ENCODE measurements around the gene WDR70.
"Not testable (repeated sequence)": the region's sequence is repeated elsewhere in the genome, so short reads cannot be mapped to it uniquely, and the experiment has no call there.

Gene WDR70

DNA sequence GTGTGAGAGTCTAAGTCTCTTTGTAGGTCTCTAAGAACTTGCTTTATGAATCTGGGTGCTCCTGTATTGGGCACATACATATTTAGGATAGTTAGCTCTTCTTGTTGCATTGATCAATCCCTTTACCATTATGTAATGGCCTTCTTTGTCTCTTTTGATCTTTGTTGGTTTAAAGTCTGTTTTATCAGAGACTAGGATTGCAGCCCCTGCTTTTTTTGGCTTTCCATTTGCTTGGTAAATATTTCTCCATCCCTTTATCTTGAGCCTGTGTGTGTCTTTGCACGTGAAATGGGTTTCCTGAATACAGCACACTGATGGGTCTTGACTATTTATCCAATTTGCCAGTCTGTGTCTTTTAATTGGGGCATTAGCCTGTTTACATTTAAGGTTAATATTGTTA is 275.4 kb downstream of the WDR70 start:
- not testable (repeated sequence) for DNase-seq

DNA sequence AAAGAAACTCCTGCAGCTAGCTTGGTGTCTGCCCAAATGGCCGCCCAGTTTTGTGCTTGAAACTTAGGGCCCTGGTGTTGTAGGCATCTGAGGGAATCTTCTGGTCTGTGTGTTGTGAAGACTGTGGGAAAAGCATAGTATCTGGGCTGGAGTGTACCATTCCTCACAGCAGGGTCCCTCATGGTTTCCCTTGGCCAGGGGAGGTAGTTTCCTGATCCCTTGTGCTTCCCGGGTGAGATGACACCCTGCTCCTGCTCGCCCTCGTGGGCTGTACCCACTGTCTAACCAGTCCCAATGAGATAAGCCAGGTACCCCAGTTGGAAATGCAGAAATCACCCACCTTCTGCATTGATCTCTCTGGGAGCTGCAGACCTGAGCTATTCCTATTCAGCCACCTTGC is 277.9 kb downstream of the WDR70 start:
- no peak for DNase-seq

DNA sequence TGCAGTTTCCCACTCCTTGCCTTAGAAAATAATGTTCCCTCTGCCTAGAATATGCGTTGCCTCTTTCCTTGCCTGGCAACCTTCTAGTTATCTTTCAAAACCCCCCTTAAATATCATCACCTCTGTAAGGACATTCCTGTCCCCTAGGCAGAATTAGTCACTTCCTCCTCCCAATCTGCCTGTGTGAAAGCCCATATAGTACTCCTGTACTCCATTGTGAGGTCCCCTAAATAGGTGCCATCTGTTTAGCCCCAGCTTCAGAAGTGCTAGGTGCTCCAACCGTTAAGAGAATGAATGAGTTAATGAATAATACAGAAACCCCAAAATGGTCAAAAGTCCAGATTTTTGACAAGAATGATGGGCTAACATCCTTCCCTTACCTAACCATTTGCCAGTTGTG is 279.3 kb downstream of the WDR70 start:
- DNase-seq, result no peak

DNA sequence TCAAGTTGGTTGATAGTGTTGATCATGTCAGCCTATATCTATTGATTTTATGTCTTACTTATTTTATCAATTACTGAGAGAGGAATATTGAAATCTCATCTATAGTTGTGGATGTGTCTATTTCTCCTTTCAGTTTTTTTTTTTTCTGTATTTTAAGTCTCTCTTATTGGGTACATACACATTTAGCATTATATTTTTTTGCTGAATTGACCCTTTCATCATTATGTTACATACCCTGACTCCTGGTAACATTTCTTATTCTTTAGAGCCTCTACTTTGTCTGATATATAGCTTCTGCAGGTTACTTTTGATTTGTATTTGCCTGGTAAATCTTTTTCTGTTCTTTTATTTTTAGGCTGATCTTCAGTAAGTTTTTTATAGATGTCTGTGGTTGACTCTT is 281.2 kb downstream of the WDR70 start:
- DNase-seq, result no peak

DNA sequence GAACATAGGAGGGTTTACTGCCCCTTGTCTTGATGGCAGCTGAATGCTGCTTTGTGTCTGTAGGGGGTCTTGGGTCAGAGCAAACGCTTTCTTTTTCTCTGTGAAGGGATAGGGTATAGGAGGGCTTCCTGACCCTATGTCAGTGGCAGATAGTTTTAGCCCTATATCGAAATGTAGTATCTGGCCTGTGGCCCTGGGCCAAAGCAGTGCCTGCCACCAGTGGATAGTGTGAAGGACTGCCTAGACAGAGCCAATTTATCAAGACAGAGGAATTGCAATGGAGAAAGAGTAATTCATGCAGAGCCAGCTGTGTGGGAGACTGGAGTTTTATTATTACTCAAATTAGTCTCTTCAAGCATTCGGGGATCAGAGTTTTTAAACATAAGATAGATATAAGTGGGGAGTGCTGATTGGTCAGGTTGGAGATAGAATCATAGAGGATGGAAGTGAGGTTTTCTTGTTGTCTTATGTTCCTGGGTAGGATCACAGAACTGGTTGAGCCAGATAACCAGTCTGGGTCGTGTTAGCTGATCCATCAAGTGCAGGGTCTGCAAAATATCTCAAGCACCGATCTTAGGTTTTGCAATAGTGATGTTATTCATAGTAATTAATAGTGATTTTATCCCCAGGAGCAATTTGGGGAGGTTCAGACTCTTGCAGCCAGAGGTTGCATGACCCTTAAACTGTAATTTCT is 282.3 kb downstream of the WDR70 start:
- DNase-seq, result peak; percentile 25

DNA sequence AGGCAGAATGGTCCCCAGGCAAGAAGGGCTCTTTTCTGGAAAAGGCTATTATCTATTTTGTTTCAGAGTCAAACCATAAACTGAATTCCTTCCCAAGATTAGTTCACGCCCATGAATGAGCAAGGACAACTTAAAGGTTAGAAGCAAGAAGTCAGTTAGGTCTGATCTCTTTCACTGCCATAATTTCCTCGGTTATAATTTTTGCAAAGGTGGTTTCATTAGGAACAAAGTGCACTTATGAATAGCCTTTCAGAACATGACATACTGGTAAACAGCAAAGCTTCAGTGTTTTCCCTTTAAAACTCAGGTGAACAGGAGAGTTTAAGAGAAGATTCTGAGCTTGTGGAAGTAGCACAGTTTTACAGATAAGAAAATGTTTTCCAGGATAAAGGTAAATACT is 282.8 kb downstream of the WDR70 start:
- DNase-seq, result peak; percentile 16

DNA sequence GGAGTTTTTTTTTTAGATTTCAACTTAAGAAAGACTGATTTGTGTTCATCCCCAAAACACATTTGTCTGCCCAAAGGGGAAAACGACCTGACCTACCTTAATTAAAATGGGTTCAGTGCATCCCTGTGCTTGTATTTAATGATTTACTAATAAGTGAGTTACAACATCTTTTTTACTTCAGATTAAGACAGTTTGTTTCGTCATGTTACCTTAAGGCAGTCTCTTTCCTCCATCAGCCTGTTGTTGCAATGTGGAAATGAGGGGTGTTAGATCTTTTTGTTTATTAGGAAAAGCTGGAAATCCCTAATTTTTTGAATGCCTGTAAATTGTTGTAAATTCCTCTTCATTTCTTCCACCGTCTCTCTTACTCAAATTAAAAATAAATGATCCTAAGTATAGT is 283.2 kb downstream of the WDR70 start:
- DNase-seq, result no peak

DNA sequence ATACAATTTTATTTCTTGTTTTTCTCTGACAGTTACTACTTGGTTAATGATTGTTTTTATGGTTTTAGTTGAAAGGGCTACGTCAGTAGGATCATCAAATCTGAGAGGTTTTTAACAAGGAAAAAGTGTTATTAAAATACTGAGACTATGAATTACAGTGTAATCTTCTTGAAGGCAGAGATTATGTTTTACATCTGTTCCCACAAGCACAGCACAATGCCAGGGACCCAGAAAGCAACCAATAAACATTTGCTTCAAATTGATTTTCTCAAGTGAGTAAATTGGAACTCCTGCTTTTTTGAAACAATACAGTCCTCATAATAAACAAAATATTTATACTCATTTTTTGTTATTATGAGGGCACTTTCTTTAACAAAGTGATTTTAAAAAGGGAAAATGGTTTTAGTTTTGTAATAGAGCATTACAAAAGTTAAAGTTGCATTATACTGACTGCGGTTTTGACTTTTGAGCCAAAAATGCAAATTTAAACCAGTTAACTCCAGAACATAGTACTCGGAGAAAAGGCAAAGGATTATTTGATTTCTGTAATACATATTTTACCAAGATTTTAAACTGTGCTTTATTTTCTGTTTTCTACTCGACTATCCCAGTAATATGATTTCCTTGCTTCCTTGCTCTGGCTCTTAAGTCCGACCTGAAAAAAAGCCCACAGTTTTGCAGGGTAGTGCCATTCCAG is 283.8 kb downstream of the WDR70 start:
- no peak for DNase-seq

DNA sequence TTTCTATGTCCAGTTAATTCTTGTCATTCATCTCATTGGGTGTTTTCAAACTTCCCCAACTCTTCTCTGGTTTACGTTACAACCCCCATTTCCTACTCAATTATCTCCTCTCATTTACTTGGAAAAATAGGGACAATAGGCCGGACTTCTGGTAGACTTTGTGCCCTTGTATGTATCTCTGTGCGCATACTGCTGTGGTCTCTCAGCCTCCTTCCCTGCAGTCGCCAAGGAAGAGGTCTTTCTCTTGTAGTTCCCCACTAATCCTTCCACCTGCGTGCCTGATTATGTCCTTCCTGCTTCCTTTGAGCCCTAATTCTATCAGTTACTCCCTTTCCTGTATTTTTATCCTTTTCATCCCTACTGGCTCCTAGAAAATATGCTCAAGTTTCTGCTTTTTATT is 284.4 kb downstream of the WDR70 start:
- no peak for DNase-seq

DNA sequence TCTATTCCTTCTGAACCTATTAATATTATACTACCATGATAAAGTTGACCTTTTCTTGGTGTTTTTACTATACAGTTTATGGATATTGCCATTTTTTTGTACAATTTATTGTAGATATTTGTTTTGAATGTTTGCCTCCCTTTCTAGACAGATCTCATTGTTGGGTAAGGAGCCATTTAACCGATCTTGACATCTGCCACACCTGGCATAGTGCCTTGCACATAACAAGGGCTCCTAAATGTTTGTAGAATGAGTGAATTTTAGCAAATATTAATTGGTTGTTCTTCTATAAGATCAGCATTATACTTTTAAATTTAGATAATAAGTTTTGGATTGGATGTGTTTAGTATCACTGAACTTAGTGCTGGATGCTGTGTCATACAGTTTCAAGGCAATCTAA is 285.4 kb downstream of the WDR70 start:
- DNase-seq, result no peak

DNA sequence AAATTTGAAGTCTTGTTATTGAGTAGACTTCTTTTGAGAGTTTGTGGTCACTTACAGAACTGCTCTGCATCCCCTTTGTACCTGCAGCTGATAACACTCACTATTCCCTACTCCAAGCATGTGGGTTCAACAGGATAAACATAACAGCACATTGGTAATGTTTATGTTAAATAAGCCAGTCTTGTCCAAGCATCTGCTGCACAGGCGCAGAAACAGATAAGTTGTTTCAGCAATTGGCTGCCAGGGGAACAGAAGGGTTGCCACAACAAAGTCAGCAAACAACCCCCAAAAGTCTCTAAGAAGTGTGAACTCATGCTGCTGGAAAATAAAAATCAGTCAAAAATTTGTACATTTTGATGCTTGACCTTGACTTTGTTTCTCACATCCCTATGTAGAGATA is 286.2 kb downstream of the WDR70 start:
- DNase-seq, result no peak

DNA sequence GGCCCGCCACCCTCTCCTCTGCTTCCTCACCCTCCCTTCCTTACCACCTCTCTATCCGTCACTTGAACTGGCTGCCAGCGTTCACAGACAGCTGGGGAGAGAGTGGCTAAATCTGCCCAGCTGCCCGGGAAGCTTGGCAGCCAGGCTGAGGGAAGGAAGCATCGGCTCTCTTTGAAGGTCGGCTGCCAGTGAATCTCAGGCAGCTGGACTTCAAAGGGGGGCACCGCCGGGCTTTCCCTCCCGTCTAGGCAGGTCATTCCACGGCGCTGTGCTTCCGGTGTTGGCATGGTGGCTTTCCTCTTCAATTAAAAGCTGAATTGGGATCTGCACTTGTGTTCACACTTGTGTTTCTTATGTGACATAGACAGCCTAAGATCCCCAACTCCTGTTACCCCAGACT is 286.8 kb downstream of the WDR70 start:
- no peak for DNase-seq

DNA sequence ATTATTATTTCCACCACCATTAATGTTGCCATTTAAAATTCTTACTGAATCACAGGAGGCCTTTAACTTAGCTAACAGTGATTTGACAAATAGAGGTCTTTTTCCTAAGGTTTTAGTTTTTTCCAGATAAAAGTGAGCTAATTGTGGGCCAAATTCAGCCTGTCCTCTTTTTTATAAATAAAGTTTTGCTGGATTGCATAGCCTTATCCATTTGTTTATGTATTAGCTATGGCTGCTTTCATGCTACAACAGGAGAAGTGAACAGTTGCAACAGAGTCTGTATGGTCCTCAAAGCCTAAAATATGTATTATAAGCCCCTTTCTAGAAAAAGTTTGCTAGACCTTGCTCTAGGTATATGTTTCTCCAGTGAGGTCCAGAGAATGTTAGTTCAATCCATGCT is 288.3 kb downstream of the WDR70 start:
- no peak for DNase-seq

DNA sequence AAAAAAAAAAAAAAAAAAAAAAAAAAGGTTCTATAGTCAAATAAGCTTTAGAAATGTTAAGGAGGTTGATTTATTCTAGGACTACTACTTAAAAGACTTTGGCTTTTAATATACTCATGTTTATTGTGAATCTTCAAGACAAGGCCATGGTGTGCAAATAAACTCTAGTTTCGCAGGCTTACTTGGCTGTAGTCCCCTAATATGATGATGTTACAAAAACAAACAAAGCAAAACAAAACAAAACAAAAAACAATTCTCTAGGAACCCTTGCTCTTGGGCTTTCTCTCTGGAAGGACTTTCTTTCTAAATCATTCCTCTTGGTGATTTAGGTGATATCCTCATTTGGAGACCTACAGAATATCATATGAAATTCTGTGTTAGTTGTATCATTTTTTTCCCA is 288.7 kb downstream of the WDR70 start:
- no peak for DNase-seq

DNA sequence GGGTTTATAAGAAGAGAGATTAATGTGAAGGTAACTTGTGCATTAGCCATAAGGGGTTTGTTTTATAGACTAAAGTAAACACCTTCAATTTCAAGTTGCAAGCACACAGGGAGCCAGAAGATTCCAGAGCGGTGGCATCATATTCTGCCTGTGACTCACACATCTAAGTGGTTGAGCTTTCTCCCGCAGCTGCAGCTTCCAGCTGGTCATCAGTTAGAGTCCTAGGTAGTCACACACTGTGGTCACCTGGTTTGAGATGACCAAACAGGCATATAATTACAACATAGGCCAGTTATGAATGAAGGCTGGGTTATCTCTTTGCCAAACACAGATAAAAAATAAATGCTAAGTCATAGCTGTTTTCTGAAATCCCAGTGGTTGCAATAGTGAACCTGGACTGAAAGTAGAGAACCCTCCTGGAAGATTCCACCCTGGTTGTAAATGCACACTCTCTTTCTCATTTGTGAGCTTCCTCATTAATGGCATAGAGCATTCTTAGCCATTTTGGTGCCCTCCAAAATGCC is 289.5 kb downstream of the WDR70 start:
- DNase-seq, result peak; percentile 61

DNA sequence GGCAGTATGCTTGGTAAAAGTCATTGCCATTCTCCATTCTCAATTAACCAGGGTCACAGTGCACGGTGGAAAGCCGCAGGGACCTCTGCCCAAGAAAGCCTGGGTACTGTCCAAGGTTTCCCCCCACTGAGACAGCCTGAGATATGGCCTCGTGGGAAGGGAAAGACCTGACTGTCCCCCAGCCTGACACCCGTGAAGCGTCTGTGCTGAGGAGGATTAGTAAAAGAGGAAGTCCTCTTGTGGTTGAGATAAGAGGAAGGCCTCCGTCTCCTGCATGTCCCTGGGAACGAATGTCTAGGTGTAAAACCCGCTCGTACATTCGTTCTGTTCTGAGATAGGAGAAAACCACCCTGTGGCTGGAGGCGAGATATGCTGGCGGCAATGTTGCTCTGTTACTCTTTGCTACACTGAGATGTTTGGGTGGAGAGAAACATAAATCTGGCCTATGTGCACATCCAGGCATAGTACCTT is 293.0 kb downstream of the WDR70 start:
- peak; percentile 95 for DNase-seq

DNA sequence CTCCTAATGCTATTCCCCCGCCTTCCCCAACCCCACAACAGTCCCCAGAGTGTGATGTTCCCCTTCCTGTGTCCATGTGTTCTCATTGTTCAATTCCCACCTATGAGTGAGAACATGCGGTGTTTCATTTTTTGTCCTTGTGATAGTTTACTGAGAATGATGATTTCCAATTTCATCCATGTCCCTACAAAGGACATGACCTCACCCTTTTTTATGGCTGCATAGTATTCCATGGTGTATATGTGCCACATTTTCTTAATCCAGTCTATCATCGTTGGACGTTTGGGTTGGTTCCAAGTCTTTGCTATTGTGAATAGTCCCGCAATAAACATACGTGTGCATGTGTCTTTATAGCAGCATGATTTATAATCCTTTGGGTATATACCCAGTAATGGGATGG is 295.2 kb downstream of the WDR70 start:
- not testable (repeated sequence) for DNase-seq

DNA sequence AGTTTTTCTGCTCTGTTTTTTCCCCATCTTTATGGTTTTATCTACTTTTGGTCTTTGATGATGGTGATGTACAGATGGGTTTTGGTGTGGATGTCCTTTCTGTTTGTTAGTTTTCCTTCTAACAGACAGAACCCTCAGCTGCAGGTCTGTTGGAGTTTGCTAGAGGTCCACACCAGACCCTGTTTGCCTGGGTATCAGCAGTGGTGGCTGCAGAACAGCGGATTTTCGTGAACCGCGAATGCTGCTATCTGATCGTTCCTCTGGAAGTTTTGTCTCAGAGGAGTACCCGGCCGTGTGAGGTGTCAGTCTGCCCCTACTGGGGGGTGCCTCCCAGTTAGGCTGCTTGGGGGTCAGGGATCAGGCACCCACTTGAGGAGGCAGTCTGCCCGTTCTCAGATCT is 300.2 kb downstream of the WDR70 start:
- DNase-seq, result not testable (repeated sequence)

DNA sequence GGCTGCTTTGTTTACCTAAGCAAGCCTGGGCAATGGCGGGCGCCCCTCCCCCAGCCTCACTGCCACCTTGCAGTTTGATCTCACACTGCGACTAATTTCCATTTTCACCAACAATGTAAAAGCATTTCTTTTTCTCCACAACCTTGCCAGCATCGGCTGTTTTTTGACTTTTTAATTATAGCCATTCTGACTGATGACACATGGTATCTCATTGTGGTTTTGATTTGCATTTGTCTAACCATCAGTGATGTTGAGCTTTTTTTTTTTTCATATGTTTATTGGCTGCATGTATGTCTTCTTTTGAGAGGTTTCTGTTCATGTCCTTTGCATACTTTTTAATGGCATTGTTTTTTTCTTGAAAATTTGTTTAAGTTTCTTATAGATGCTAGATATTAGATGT is 300.8 kb downstream of the WDR70 start:
- DNase-seq, result not testable (repeated sequence)

DNA sequence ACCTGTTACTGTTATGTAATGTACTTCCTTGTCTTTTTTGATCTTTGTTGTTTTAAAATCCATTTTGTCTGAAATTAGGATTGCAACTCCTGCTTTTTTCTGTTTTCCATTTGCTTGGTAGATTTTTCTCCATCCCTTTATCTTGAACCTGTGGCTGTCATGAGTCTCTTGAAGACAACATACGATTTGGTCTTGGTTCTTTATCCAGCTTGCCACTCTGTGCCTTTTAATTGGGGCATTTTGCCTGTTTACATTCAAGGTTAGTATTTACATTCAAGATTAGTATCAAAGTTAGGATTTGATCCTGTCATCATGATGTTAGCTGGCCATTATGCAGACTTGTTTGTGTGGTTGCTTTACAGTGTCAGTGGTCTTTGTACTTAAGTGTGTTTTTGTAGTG is 304.0 kb downstream of the WDR70 start:
- DNase-seq, result no peak

DNA sequence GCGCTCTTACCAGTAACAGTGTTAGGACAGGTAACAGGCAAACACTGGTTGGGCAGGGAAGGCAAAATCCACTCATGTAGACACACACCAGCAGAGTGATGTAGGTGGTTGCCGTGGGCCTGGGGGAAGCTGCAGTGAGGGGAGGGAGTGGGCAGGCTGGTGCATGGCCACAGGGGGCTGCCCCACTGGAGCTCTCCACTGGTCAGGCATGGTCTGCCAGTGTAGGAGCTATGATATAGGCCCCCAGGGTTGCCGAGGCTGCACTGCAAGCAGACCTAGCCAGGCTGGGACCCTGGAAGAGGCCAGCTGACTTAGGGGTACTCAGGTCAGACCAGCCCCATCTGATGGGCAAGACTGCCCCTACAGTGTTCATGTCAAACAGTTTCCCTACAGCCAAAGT is 306.1 kb downstream of the WDR70 start:
- DNase-seq, result no peak

DNA sequence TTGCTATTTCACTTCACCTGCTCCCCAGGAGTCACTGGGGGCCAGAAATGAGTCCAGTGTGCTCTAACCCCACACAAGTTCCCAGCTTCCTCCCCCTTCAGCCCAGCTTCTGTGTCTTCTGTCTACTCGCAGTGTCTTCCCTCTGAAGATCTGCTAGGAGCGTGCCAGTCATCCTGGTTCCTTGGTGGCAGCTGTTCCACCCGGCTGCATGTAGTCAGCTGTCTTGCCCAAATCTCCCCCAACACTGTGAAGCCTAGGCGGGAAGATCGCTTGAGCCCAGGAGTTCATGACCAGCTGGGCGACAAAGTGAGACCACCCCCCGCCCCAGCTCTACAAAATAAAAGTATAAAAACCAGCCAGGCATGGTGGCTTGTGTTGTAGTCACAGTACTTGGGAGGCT is 306.7 kb downstream of the WDR70 start:
- no peak for DNase-seq

DNA sequence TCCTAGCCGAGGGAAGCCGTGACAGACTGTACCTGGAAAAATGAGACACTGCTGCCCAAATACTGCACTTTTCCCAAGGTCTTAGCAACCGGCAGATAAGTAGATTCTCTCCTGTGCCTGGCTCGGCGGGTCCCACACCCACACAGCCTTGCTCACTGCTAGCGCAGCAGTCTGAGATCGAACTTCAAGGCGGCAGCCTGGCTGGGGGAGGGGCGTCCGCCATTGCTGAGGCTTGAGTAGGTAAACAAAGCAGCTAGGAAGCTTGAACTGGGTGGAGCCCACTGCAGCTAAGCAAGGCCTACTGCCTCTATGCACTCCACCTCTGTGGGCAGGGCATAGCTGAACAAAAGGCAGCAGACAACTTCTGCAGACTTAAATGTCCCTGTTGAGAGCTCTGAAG is 309.8 kb downstream of the WDR70 start:
- not testable (repeated sequence) for DNase-seq

DNA sequence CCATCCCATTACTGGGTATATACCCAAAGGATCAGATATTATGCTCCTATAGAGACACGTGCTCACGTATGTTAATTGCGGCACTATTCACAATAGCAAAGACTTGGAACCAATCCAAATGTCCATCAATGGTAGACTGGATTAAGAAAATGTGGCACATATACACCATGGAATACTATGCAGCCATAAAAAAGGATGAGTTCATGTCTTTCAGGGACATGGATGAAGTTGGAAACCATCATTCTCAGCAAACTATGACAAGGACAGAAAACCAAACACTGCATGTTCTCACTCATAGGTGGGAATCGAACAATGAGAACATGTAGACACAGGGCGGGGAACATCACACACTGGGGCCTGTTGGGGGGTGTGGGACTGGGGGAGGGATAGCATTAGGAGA is 315.2 kb downstream of the WDR70 start:
- DNase-seq, result not testable (repeated sequence)

DNA sequence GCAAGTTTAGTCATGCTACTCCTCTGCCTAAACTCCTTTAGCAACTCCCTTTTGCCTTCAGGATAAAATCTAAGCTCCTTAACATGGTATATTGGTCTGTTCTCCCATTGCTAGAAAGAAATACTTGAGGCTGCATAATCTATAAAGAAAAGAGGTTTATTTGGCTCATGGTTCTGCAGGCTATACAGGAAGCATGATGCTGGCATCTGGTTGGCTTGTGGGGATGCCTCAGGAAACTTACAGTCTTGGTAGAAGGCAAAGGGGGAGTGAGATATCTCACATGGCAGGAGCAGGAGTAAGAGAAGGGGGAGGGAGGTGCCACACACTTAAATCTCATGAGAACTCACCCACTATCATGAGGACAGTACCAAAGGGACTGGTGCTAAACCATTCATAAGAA is 315.7 kb downstream of the WDR70 start:
- no peak for DNase-seq

All from hematopoietic multipotent progenitor cell treated with erythropoietin and hydrocortisone succinate and interleukin-3 and kit ligand, for 6 days (in vitro differentiated cells).